ENCODE measurements around the gene NKTR.

- TF ChIP-seq POLR2A (IDR thresholded peaks at IDR 0.05): no peak
- TF ChIP-seq CTCF (IDR thresholded peaks at IDR 0.05): no peak
Observed at GRCh38 chr3:42666577-42666998, 66.1 kb downstream of the NKTR start.
